Femur (tissue), 1 donor: ENCODE measurements around the gene RAET1G.
"Not testable (repeated sequence)": the region's sequence is repeated elsewhere in the genome, so short reads cannot be mapped to it uniquely, and the experiment has no call there.

Source experiments
- DNase-seq: peaks from one replicate; pipeline ENCODE4 v3.0.0-alpha.2; 2017

RAET1G gene

DNA sequence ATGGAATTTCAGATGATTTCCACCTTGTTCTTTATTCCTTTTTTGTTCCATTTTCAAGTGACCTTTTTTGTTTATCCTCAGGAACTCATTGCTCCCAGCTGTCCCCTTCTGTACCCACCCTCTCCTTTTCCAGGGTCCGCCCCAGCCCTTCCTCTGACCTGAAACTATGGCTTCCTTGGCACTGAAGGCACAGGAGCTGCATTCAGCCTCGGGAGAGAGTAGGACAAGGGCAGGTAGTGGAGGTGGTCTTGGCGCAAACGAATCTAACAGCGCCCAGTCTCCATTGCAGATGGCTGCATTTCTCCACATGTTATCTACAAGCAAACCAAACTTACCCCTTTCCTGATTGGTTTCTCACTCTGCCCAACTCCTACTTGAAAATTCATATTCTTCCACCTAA, 10.1 kb upstream of the RAET1G start:
- peak; percentile 10 for DNase-seq

DNA sequence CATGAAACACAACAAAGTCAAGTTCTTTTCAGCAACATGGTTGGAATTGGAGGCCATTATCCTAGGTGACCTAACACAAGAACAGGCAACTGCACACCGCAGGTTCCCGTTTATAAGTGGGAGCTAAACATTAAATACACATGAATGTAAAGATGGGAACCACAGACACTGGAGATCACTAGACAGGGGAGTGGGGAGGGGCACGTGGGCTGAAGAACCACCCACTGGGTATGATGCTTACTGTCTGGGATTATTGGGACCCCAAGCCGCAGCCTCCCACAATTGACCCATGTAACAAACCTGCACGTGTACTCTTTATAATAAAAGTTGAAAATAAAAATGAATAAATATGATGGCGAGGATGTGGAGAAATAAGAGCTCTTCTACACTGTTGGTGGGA, 8.6 kb upstream of the RAET1G start:
- no peak for DNase-seq

GRCh38 chr6:149929422-149929821, 6.5 kb upstream of the RAET1G start:
- no peak for DNase-seq

- DNase-seq = not testable (repeated sequence)
These were observed 4.1 kb upstream of the RAET1G start for GRCh38 chr6:149927025-149927424.

- DNase-seq = peak; percentile 89
These were observed 3.3 kb upstream of the RAET1G start for GRCh38 chr6:149925974-149926777.

- DNase-seq = no peak
These were observed 2.5 kb upstream of the RAET1G start for GRCh38 chr6:149925253-149925973.

DNA sequence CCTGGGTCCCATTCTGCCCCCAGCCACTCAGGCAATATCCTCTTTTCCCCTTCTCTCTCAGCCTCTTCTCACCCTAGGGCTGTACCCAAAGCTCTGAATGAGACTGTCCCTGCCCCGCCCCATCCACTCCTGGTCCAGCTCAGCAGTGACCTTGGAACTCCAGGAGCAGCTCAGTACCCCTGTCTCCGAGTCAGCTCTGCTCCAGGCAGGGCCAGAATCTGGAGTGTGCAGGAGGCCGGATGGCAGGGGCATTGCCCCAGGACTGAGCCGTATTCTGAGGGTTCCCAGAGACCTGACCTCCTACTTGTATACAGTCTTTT, 2.0 kb upstream of the RAET1G start:
- DNase-seq = no peak

GRCh38 chr6:149924206-149924932, 1.4 kb upstream of the RAET1G start:
- DNase-seq = peak; percentile 13

DNA sequence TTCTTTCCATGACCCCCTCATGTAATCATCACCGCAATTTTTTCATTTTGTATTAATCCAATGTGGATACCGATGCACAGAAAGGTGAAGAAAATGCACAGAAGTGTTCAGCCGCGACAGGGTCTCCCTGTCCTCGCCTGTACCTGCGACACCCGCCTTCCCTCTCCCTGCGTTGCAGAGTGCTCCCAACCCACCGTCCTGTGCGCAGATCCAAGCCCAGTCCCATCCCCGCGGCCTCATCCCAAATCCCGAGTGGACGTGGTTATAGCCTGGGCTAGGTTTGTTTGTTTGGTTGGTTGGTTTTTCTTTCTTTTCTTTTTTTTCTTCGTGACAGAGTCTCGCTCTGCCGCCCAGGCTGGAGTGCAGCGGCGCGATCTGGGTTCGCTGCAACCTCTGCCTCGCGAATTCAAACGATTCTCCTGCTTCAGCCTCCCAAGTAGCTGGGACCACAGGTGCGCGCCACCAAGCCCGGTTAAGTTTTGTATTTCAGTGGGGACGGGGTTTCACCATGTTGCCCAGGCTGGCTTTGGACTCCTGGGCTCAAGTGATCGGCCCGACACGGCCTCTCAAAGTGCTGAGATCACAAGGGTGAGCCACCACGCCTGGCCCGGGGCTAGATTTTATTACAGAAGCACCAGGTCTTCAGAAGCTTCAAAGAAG, 536 bp upstream of the RAET1G start:
- no peak for DNase-seq

- peak; percentile 17 for DNase-seq
These were observed 830 bp downstream of the RAET1G start for GRCh38 chr6:149922091-149922490.

DNA sequence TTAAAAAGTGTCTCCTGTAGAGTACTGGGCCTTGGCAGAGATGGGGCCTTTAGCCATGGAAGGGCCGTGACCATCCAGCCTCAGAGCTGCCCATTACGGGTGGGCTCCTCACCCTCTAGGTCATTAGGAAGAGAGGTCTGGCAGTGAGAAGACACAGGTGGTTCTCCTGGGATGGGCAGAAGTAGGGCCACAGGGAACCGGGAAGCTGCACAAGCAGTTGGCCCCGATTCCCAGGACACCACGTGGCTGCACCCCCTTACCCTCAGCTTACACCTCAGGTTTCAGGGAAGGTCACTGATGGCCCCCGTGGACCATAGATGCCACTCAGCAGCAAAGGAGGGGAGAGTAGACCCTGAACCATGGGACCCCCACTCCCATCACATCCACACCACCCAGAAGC, 1.6 kb downstream of the RAET1G start:
- no peak for DNase-seq

- no peak for DNase-seq
These were observed 3.1 kb downstream of the RAET1G start for GRCh38 chr6:149919834-149920225.

DNA sequence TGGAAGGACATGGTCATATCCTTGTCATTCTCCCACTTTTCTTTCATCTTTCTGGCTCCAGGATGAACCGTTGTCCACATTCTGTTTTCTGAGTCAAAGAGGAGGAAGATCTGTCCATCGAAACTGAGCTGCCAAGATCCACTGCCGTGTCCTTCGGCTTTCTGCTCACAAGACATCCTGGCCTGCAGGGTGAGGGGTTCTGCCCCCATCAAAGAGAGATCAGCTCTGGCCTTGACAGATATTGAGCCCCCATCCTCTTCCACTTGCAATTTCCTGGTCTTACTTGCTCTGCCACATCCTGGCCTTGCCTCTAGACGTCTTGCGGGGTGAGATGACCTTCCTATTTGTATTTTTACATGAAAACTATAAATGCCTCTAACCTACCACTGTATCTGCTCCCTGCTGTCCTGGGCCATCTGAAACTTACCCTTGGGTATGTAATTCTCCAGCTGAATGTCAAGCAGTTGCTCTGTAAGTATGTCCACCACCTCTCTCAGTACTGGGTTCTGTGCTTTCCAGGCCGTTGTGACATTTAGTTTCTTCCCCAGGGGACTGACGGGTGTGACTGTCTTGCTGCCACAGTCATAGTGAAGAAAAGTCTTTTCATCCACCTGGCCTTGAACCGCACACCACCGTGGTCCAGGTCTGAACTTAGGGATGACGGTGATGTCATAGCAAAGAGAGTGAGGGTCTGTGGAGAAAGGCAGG, 3.6 kb downstream of the RAET1G start:
- DNase-seq = not testable (repeated sequence)

DNA sequence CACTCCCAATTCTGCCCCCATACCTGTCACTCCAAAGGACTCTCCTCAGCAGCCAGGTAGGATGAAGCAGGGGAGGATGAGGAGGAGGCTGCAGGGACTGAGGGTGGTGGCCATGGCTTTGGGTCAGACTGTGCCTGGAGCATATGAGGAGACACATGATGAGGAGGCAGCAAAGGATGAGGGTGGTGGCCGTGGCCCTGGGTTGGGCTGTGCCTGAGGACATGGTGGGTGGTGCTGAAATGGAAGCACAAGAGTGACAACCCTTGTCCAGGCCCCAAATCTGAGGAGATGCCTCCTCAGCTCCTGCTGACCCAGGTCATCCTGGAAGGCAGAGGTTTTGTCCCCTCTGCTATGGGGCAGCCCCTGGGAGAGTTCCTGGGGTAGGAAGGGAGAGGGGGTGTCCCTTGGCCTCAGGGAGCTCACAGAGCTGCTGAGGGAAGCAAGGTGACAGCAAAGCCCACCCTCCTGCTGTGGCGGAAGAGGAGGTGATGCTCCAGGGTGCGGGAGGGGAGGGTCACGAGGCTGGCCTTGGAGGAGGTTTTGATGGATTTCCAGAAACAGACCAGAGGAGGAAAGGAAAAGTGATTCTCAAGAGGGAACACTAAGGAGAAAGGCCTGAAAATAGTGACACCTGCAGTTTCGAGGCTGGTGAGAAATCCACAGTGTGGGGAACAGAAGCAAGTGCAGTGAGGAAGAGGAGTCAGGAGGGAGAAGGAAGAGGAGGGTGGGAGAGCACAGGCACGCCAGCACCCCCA, 4.6 kb downstream of the RAET1G start:
- DNase-seq = no peak

GRCh38 chr6:149917679-149918078, 5.2 kb downstream of the RAET1G start:
- DNase-seq = no peak

GRCh38 chr6:149915970-149916865, 6.7 kb downstream of the RAET1G start:
- no peak for DNase-seq

- DNase-seq = no peak
These were observed 9.2 kb downstream of the RAET1G start for GRCh38 chr6:149913540-149914240.

DNA sequence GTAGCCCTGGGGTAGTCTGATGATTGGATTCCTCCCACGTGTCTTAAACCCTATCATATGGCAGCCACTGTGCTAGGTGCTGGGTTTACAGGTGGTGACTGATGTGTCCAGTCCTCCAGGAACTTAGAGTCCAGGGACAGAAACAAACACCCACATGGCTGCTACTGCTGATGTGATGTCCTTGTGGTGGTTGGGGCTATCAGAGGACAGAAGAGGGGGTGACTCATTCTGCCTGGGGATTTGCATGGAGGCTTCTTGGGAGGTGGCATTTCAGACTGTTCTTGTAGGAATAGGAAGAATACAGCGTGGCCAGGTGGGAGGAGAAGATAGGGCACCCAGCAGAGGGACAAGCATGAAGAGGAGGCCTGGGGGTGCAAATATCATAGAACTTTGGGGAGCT, 9.8 kb downstream of the RAET1G start:
- no peak for DNase-seq

DNA sequence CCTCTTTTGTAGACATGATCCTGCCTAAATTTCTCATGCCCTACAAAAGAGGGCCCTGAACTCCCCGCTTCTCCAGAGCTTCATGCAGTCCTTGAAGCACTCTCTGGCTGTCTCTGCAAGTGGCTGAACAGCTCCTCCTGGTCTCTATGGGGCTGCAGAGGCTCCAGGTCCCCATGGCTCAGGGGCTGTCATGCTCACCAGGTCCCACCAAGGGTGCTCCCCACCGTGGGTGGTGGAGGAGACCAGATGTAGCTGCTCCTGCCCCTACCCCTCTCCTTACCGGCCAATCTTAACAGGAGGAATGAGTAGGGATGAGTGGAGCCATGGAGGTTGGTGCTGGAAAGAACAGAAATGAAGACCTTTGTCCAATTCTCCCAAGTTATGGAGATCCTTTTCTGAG, 10.2 kb downstream of the RAET1G start:
- not testable (repeated sequence) for DNase-seq

DNA sequence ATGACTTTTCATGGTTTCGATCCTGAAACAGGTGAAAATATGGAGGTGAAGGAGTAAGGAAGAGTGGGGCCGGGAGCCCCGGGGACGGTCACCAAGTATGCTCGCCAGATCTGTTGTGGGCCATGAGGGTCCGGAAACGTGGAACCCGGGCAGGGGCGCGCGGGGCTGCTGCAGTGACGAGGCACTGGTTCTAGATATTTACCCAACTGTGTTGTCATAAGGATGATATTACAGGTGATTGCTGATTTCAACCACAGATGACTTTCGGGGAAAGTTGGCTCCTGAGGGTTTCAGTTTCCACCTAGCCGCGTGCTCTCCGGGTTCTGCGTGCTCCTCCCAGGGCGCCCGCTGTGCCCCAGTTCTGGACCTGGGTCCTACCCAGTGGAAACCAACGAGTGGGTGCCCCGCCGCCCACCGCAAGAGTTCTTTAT, 12.2 kb downstream of the RAET1G start:
- DNase-seq = no peak
